GM23338 (cell line): ENCODE results near the gene PKNOX2. TPM values are rescaled to one million over a fixed set of nuclear protein-coding genes. Genes with fewer than 3 reads are reported as not detected.
A peak's percentile ranks its signal among the peaks of the same experiment; 100 is the strongest.

Source experiments
- ATAC-seq: fragments of 200-7000 bp; cut with Tn5 transposase; 3 replicates; pipeline ENCODE4 v1.9.1; 2020
- DNase-seq: peaks from one replicate; pipeline ENCODE4 v3.0.0-alpha.2; 2015; ENCODE audit warnings: low spot score
- H2AFZ ChIP-seq: fragments of 200-600 bp; sonication (generic); 2 replicates; pipeline ENCODE4 v1.8.0; 2016; ENCODE audit warnings: antibody characterized with exemption, mild to moderate bottlenecking, moderate library complexity
- H3F3A ChIP-seq: fragments of 200-600 bp; sonication (generic); replicated peaks from 2 replicates; pipeline ENCODE4 v1.8.0; 2017; ENCODE audit warnings: antibody characterized with exemption, mixed run types, low read depth
- H3K27ac ChIP-seq: fragments of 200-600 bp; sonication (generic); 2 replicates; pipeline ENCODE4 v1.6.1; 2016; ENCODE audit warnings: low read depth
- H3K27me3 ChIP-seq: fragments of 200-600 bp; sonication (generic); 2 replicates; pipeline ENCODE4 v1.8.0; 2016; ENCODE audit warnings: mild to moderate bottlenecking, mixed run types, moderate library complexity; ENCODE audit not compliant: insufficient read depth
- H3K36me3 ChIP-seq: fragments of 200-600 bp; sonication (generic); 2 replicates; pipeline ENCODE4 v1.8.0; 2016; ENCODE audit warnings: mild to moderate bottlenecking; ENCODE audit not compliant: insufficient read depth
- H3K4me1 ChIP-seq: fragments of 200-600 bp; sonication (generic); 2 replicates; pipeline ENCODE4 v1.8.0; 2016; ENCODE audit warnings: mild to moderate bottlenecking, moderate library complexity; ENCODE audit not compliant: insufficient read depth
- H3K4me2 ChIP-seq: fragments of 200-600 bp; sonication (generic); 2 replicates; pipeline ENCODE4 v1.7.1; 2017; ENCODE audit warnings: mixed run types
- H3K4me3 ChIP-seq: fragments of 200-600 bp; sonication (generic); 2 replicates; pipeline ENCODE4 v1.6.1; 2016; ENCODE audit warnings: mixed run types
- H3K79me2 ChIP-seq: fragments of 200-600 bp; sonication (generic); replicated peaks from 2 replicates; pipeline ENCODE4 v1.8.0; 2017; ENCODE audit warnings: mild to moderate bottlenecking; ENCODE audit not compliant: insufficient read depth
- H3K9me2 ChIP-seq: fragments of 200-600 bp; sonication (generic); 2 replicates; pipeline ENCODE4 v1.8.0; 2017; ENCODE audit not compliant: insufficient read depth
- H4K20me1 ChIP-seq: fragments of 200-600 bp; sonication (generic); replicated peaks from 2 replicates; pipeline ENCODE4 v1.8.0; 2017; ENCODE audit warnings: mild to moderate bottlenecking; ENCODE audit not compliant: insufficient read depth
- H3K27ac Mint-ChIP-seq: 2 replicates; pipeline ENCODE4 v1.8.0; 2020; ENCODE audit warnings: inconsistent platforms, mild to moderate bottlenecking, moderate library complexity, mixed read lengths
- H3K27me3 Mint-ChIP-seq: 3 replicates; pipeline ENCODE4 v1.8.0; 2022; ENCODE audit warnings: low read depth, mild to moderate bottlenecking, moderate library complexity, mixed read lengths, inconsistent platforms; ENCODE audit not compliant: insufficient read depth, poor library complexity
- H3K36me3 Mint-ChIP-seq: 3 replicates; pipeline ENCODE4 v1.8.0; 2021; ENCODE audit warnings: low read depth, mild to moderate bottlenecking, inconsistent platforms, moderate library complexity, mixed read lengths
- H3K4me1 Mint-ChIP-seq: 3 replicates; pipeline ENCODE4 v1.8.0; 2020; ENCODE audit warnings: mild to moderate bottlenecking, inconsistent platforms, mixed read lengths
- H3K4me3 Mint-ChIP-seq: 3 replicates; pipeline ENCODE4 v1.8.0; 2021; ENCODE audit warnings: moderate library complexity, mild to moderate bottlenecking, inconsistent platforms, mixed read lengths
- H3K9me3 Mint-ChIP-seq: 3 replicates; pipeline ENCODE4 v1.8.0; 2020; ENCODE audit warnings: moderate library complexity, mild to moderate bottlenecking, inconsistent platforms, mixed read lengths
- ETS1 ChIP-seq: IDR thresholded peaks from 2 replicates; pipeline ENCODE4 v1.6.1; 2016; ENCODE audit warnings: antibody characterized with exemption
- EZH2 ChIP-seq: fragments of 200-600 bp; sonication (generic); IDR thresholded peaks from one replicate; pipeline ENCODE4 v1.8.0; 2017; ENCODE audit warnings: antibody characterized with exemption, mild to moderate bottlenecking, low read depth; ENCODE audit not compliant: unreplicated experiment
- JUNB ChIP-seq: IDR thresholded peaks from one replicate; pipeline ENCODE4 v1.6.1; 2016; ENCODE audit warnings: antibody characterized with exemption; ENCODE audit not compliant: unreplicated experiment
- REST ChIP-seq: IDR thresholded peaks from one replicate; pipeline ENCODE4 v1.6.1; 2018; ENCODE audit warnings: antibody characterized with exemption; ENCODE audit not compliant: unreplicated experiment
- ZNF331 ChIP-seq: fragments of 250-450 bp; sonication (Bioruptor Pico); IDR thresholded peaks from 2 replicates; pipeline ENCODE4 v1.5.0; 2020; ENCODE audit warnings: low read depth, mild to moderate bottlenecking, moderate library complexity
- ZNF462 ChIP-seq: fragments of 250-450 bp; sonication (Bioruptor Pico); IDR thresholded peaks from 2 replicates; pipeline ENCODE4 v1.5.0; 2020; ENCODE audit warnings: mild to moderate bottlenecking, moderate library complexity
- polyA plus RNA-seq: library from polyadenylated mRNA; unstranded; fragments of >200 nt; fragmentation: Nextera tagmentation; extraction: Ambion mirVana; gene quantifications from 2 replicates; pipeline ENCODE4 v1.2.1, GENCODE V29; 2016
- total RNA-seq: library from RNA; depleted of rRNA; stranded (reverse); fragments of >200 nt; shearing (Covaris generic); gene quantifications from 2 replicates; pipeline ENCODE4 v1.2.3, GENCODE V29; 2014

Gene PKNOX2
- total and polyA plus RNA-seq, 2 experiments from 2014 or later: 0.42 to 0.83 TPM

GRCh38 chr11:125190566-125190965 is 26.0 kb downstream of the PKNOX2 start:
- H3K79me2 ChIP-seq: no peaks in the 10 kb centered on the region
- no peak overlapping the region for H3K27ac ChIP-seq
- H3K27ac Mint-ChIP-seq: no peak overlapping the region
- no peak overlapping the region for H3K4me3 Mint-ChIP-seq
- no peaks in the 10 kb centered on the region for H3K27me3 ChIP-seq
- H3K4me3 ChIP-seq: no peak overlapping the region
- H3K27me3 Mint-ChIP-seq: peaks cover 6% of the 10 kb centered on the region
- peaks cover 4% of the 10 kb centered on the region; the same call in 1 of the 3 replicates for H3K9me3 Mint-ChIP-seq
- TF ChIP-seq EZH2: no peak
- no peak for TF ChIP-seq REST
- no peak for DNase-seq
- no peaks in the 10 kb centered on the region for H3K9me2 ChIP-seq
- peaks cover 31% of the 10 kb centered on the region for H3K4me1 Mint-ChIP-seq
- no peak overlapping the region for H3K4me2 ChIP-seq
- 0 out of 2 replicates have a peak overlapping the region, but pooled peaks have one; percentile 32 for H2AFZ ChIP-seq
- peaks cover 3% of the 10 kb centered on the region; the same call in 1 of the 3 replicates for H3K36me3 Mint-ChIP-seq
- no peaks in the 10 kb centered on the region for H3K36me3 ChIP-seq
- H4K20me1 ChIP-seq: no peaks in the 10 kb centered on the region
- no peaks in the 10 kb centered on the region for H3F3A ChIP-seq
- peaks cover 6% of the 10 kb centered on the region; the same call in 1 of the 2 replicates for H3K4me1 ChIP-seq
- peak; percentile 61 for ATAC-seq

- Histone ChIP-seq H3F3A (no peaks in the 10 kb centered on the region), H2AFZ (peak overlapping the region; percentile 47; the same call in 1 of the 2 replicates), H3K27ac (no peak overlapping the region), H4K20me1 (no peaks in the 10 kb centered on the region), H3K4me1 (peaks cover 6% of the 10 kb centered on the region; the same call in 1 of the 2 replicates), H3K4me3 (no peak overlapping the region), H3K27me3 (no peaks in the 10 kb centered on the region), H3K4me2 (no peak overlapping the region), H3K36me3 (no peaks in the 10 kb centered on the region), H3K9me2 (no peaks in the 10 kb centered on the region), H3K79me2 (no peaks in the 10 kb centered on the region)
- no peak; the same call in 2 of the 3 replicates for ATAC-seq
- no peak overlapping the region for H3K27ac Mint-ChIP-seq
- H3K27me3 Mint-ChIP-seq: peaks cover 4% of the 10 kb centered on the region
- H3K4me3 Mint-ChIP-seq: no peak overlapping the region
- no peak for DNase-seq
- H3K4me1 Mint-ChIP-seq: peaks cover 29% of the 10 kb centered on the region
- peaks cover 3% of the 10 kb centered on the region; the same call in 1 of the 3 replicates for H3K36me3 Mint-ChIP-seq
- peaks cover 4% of the 10 kb centered on the region; the same call in 1 of the 3 replicates for H3K9me3 Mint-ChIP-seq
- TF ChIP-seq ETS1 (no peak), REST (no peak), ZNF462 (no peak), ZNF331 (CRISPR knock-in tag) (no peak), JUNB (no peak)
These were observed 27.6 kb downstream of the PKNOX2 start for GRCh38 chr11:125192183-125192582.
